Activated naive CD4-positive, alpha-beta T cell treated with Interleukin-2 at 50 U/mL for 16 hours (primary cell): ENCODE data around the gene TUBGCP2.

Experiments used
- DNase-seq: peaks from one replicate; pipeline ENCODE4 v3.0.0-alpha.2; 2020

Gene TUBGCP2

GRCh38 chr10:133261726-133262325 lies 46.8 kb downstream of the TUBGCP2 start:
- DNase-seq, result peak; percentile 85

DNA sequence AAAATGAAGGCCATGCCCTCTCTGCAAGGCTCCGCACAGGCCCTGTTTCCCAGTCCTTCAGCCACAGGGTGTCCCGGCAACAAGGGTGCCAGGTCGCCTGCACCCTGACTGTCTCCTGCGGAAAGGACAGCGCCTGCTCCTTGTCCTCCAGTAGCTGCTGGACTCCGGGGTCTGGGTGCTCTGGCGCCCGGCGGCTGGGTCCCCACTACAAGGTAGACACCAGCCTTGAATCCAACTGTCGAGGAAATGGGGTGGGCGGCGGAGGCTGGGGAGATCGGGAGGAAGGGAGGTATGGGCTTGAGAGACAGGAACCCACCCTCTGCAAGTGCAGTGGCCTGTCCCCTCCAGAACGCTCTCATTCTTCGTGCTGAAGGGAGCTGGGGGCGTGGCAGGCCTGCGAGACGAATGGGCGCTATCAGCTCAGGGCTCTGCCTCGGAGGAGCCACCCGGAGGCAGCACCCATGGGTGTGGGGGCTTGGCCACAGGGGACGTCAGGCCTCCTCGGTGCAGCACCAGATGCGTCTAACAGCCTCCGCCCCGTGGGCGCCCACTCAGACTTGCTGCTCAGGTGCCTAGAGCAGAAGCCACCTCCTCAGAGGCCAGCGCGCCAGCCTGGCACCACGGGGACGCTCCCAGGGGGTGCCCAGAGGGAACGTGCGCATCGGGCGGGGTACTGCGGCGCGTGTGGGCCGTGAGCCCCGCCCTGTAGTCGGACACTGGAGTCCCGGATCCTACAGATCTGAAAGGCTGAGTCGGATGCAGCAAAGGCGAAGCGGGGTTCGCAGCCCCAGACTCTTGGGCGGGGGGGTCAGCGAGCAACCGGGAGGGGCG lies 47.6 kb downstream of the TUBGCP2 start:
- peak; percentile 71 for DNase-seq

DNA sequence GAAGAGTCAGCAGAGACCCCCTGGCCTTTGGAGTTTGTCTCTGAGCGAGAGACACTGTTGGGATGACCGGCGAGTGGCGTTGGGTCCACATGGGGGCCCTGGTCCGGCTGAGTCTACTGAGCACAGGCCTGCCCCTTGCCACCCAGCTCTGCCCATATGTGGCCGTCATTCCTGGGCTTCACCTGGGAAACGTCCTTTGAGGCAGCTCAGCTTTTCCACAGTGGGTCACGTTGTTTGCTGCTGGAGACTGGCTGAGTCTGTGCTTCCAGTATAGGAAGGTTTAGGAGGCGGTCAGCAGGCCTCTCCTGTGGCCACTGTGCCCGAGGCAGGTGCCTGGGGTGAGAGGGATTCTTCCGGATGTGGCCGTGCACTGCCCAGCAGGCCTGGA lies 49.1 kb downstream of the TUBGCP2 start:
- no peak for DNase-seq

DNA sequence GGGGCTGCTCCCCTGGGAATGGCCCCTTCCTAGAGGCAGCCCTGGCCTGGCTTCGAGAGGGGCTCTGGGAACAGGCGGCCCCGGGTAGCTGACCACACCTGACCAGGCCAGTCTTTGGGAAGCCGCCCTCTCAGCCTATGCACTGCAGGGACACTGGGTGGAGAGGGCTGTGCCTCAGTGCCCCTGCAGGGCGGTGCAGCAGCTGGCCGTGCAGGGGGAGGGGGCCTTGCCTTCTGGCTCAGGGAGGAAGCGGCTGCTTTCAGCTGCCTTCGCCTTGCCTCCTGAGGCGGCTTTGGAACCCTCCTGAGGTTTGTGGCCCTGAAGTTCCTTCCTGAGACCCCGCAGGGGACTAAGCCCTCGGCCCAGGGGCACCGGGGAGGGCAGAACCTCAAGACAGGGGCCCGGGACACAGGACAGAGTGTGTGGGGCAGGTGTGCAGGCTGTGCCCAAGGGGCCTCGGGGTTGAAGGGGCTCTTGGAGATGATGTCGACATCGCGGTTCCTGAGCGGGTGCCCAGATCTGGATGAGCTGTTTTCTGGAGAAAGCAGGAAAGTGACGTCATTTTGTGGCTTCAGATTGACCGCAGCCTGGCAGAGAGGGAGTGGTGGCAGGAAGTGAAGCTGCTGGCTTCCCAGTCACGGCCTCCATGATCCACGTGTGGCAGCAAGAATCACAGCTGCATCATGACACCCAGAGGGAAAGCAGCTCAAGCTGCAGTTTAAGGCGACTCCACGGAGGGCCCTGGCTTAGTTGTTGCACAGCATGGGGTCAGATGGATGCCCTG lies 49.7 kb downstream of the TUBGCP2 start:
- peak; percentile 88 for DNase-seq

GRCh38 chr10:133258066-133258817 lies 50.4 kb downstream of the TUBGCP2 start:
- DNase-seq, result peak; percentile 35

- no peak for DNase-seq
These were observed 51.1 kb downstream of the TUBGCP2 start for GRCh38 chr10:133257489-133258065.

DNA sequence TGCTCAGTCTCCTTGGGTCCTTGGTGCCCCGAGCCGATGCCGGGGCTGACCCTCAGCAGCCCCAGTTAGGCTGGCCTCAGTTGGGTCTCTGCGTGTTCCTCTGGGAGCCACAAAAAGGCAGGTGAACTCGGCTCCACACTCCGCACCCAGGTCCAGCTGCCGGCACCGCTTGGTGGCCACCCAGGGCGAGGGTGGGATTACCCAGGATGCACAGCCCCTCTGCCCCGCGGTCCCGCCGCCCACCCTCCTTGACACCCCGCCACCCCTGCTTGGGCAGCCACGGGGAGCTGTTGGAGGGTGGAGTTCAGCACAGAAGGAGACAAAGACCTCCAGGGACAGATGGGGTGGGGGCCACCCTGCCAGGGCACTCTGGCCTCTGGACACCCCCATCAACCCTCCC lies 53.3 kb downstream of the TUBGCP2 start:
- no peak for DNase-seq

DNA sequence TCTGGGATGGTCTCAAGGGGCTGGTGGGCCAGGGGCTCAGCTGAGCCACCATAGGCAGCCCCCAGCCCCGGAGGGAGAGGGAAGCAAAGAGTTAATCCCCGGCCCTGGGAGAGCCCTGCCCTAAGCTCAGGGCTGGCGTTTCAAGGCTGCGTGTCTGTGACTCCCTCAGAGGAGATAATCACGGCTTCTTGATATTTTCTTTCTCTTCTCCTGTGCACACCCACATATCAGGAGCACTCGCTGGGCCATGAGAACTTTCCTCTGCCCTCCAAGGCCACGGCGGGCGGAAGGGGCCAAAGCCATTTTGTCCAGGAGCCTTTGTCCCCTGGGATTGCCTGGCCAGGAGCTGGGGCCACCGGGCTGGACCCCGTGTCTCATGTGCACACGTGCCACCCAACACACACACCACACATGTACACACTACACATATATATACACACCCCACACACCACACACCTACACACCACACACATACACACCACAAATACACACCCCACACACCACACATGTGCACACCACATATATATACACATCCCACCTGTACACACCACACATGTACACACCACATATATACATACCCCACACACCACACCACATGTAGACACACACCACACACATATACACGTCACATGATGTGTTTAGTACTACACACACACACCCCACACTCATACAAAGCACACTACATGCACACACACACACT lies 54.1 kb downstream of the TUBGCP2 start:
- no peak for DNase-seq

DNA sequence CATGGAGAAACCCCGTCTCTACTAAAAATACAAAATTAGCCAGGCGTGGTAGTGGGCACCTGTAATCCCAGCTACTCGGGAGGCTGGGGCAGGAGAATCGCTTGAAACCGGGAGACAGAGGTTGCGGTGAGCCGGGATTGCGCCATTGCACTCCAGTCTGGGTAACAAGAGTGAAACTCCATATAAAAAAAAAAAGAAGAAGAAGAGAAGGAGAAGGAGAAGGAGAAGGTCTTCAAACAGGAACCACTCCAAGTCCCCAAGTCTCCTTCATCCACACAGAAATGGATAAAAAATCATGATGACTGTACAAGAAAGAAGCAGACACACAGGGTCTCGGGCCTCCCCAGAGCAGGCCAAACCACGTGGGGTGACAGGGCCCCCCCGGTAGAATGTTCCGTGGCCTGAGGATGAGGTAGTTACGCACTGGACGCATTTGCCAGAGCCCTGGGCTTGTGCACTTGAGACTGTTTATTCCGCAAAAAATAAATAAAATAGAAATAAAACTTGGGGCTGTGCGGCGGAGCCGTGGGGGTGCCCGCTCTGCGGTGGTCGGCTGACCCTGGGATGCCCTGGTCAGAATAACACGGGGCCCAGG lies 55.2 kb downstream of the TUBGCP2 start:
- no peak for DNase-seq

DNA sequence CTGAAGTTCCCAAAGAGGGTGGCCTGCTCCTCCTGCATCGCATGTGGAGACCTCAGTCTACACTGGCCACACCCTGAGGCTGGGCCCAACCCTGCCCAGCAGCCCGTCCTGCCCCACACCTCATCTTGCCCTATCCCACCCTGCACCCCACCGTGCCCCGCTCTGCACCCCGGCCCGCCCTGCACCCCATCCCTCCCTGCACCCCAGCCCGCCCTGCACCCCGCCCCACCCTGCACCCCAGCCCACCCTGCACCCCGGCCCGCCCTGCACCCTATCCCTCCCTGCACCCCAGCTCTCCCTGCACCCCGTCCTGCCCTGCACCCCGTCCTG lies 56.5 kb downstream of the TUBGCP2 start:
- no peak for DNase-seq

- no peak for DNase-seq
These were observed 57.1 kb downstream of the TUBGCP2 start for GRCh38 chr10:133251388-133252222.

GRCh38 chr10:133249975-133250754 lies 58.5 kb downstream of the TUBGCP2 start:
- no peak for DNase-seq

GRCh38 chr10:133249094-133249780 lies 59.4 kb downstream of the TUBGCP2 start:
- DNase-seq, result no peak

- DNase-seq, result no peak
These were observed 60.3 kb downstream of the TUBGCP2 start for GRCh38 chr10:133248334-133248715.

GRCh38 chr10:133247681-133248333 lies 60.9 kb downstream of the TUBGCP2 start:
- DNase-seq, result no peak

DNA sequence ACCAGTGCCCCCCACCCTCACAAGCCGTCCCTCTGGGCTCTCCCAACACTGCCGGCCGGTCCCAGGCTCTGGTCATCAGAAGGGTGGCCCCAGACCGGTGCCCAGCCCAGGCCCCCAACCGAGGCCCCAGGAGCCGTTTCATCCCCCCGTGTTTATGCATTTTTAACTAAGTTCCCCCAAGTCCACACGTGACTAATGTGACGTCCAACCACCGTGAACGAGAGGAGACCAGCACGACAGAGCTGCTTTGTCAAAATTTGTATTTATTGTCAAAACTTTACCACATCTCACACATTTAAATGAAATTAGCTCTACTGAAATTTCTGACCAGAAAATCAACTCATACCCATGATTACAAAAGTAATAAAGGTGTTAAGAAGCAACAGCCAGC lies 62.4 kb downstream of the TUBGCP2 start:
- DNase-seq, result no peak

DNA sequence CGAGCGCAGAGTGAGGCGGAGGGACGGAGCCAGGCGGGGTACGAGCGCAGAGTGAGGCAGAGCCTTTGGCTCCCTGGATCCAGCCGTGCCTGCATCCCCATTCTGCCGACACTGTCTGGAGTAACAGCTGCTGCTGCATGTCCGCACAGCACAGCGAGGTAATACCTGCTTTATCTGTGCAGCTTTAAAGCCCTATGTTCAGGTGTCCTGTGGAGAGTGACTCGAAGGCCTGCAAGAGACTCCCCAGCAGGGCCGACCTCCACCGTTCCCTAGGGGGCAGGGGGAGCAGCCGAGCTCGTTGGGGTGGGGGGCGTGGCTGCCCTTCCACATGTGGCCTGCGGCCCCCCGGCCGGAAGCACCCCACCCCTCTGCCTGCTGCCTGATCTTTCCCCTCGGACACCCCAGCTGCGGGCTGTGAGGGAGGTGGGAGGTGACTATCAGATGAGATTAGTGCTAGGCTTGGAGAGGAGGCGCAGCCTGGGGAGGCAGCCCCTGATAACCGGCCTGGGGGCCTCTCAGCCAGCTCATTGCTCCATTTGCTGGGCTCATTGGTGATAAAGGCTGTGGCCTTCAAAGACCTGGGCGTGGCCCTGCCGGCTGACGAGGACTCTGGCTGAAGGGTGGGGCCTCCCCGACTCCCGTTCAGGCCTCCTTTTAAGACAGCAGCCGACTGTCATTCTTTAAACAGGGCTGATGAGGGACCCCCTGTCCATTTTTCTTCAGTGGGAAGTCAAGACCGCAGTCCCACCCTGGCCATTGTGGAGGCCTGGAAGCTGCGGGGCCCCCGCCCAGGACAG lies 63.0 kb downstream of the TUBGCP2 start:
- DNase-seq, result no peak

- DNase-seq, result no peak
These were observed 65.1 kb downstream of the TUBGCP2 start for GRCh38 chr10:133243593-133243992.
